DND-41 (cell line): Measurements from ENCODE around the gene SYF2.

Source experiments
- CTCF ChIP-seq: IDR thresholded peaks from 2 replicates; pipeline ENCODE4 v1.5.1; 2012; ENCODE audit warnings: borderline replicate concordance, low read length, moderate library complexity, mild to moderate bottlenecking; ENCODE audit not compliant: poor library complexity, severe bottlenecking; ENCODE audit errors: extremely low read depth
- EZH2 ChIP-seq: IDR thresholded peaks from 3 replicates; pipeline ENCODE4 v1.6.1; 2012; ENCODE audit warnings: borderline replicate concordance, low read depth, mild to moderate bottlenecking, moderate library complexity, low read length, inconsistent platforms; ENCODE audit not compliant: severe bottlenecking

GRCh38 chr1:25187077-25187476 is 45.2 kb downstream of the SYF2 start:
- no peak for TF ChIP-seq CTCF
- TF ChIP-seq EZH2, result no peak
